Bronchial epithelial cell (primary cell): Measurements from ENCODE around the gene PPM1N. TPM values are rescaled to one million over a fixed set of nuclear protein-coding genes. Genes with fewer than 3 reads are reported as not detected.

Source experiments
- DNase-seq: peaks from one replicate; pipeline ENCODE4 v3.0.0-alpha.2; 2010; ENCODE audit warnings: low read depth
- FAIRE-seq: peaks from 2 replicates; lab custom pipeline; 2011; peaks lifted over from hg19 to GRCh38; lab: Jason Lieb, UNC
- H3K27me3 ChIP-seq: 2 replicates; pipeline ENCODE4 v1.5.1; 2011; ENCODE audit warnings: low read length; ENCODE audit not compliant: control insufficient read depth, insufficient read depth
- H3K36me3 ChIP-seq: 2 replicates; pipeline ENCODE4 v1.5.1; 2011; ENCODE audit warnings: low read length; ENCODE audit not compliant: control insufficient read depth, insufficient read depth
- H3K4me3 ChIP-seq: 2 replicates; pipeline ENCODE4 v1.5.1; 2011; ENCODE audit warnings: mild to moderate bottlenecking, low read depth, low read length, control low read depth
- CTCF ChIP-seq: IDR thresholded peaks from 2 replicates; pipeline ENCODE4 v1.5.1; 2011; ENCODE audit warnings: mild to moderate bottlenecking, moderate library complexity, low read length, control low read depth, inconsistent platforms; ENCODE audit not compliant: insufficient read depth, severe bottlenecking
- total RNA-seq: library from RNA; depleted of rRNA; stranded (reverse); fragments of >200 nt; gene quantifications from 2 replicates; pipeline ENCODE4 v1.2.1, GENCODE V29; 2014

PPM1N gene
- total RNA-seq, 1 donor from 2014 or later, result 1.6 TPM

GRCh38 chr19:45511074-45511473, 12.8 kb downstream of the PPM1N start:
- Histone ChIP-seq H3K27me3 (no peaks in the 10 kb centered on the region), H3K36me3 (peaks cover 10% of the 10 kb centered on the region), H3K4me3 (no peak overlapping the region)
- FAIRE-seq, result no peak
- DNase-seq, result no peak
- no peak for TF ChIP-seq CTCF

DNA sequence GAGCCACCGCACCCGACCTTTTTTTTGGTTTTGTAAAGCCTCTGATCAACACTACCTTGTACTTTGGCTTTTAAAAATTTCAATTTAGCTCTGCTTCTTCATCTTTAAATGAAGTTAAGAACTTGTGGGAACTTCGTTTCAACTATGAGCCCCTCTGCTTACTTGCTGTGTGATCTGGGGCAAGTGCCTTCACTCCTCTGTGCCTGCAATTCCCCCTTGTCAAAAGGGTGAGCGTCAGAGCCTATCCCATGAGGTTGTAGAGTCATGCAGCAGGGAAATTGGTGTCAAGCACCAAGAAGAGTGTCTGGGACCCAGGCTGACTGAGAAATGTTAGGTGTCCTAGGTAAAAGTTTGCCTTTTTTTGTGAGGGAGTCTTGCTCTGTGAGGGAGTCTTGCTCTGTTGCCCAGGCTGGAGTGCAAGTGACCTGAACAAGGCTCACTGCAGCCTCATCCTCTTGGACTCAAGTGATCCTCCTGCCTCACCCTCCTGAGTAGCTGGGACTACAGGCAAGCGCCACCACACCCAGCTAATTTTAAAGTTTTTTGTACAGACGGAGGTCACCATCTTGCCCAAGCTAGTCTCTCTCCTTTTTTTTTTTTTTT, 14.7 kb downstream of the PPM1N start:
- H3K4me3 ChIP-seq, result no peak overlapping the region

DNA sequence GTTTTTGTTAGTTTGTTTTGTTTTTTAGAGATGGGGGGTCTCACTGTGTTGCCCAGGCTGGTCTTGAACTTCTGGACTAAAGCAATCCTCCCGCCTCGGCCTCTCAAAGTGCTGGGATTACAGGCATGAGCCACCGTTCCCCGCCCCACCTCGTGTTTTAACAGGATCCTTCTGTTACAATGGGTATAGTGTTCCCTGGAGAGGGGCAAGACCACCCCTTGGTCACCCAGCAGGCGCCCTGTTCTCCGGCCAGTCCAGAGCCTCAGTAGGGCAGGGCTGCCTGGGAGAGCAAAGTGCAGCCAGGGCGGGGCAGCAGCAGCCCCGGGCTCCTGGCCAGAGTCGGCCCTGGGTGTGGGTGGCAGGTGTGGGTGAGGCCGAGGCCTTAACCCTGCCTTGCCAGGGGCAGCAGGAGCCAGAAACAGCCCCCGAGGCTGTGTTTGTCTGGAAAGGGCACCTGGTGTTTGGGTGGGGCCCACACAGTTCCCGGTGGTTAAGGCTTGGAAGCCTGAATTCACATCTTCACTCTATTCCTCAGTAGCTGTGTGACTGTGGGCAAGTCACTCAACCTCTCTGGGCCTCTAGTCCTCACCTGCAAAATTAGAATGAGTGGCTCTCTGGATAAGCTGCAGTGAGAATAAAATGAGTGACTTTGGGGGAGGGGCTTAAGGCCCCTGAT, 16.3 kb downstream of the PPM1N start:
- peaks cover 17% of the 10 kb centered on the region for H3K36me3 ChIP-seq
- TF ChIP-seq CTCF, result no peak
- no peak overlapping the region for H3K4me3 ChIP-seq
- no peak for FAIRE-seq
- H3K27me3 ChIP-seq, result no peaks in the 10 kb centered on the region
- DNase-seq, result no peak

More for the DNA sequence above, 14.7 kb downstream of the PPM1N start:
- no peaks in the 10 kb centered on the region for H3K27me3 ChIP-seq
- peaks cover 15% of the 10 kb centered on the region for H3K36me3 ChIP-seq
- DNase-seq, result no peak
- TF ChIP-seq CTCF, result no peak
- FAIRE-seq, result no peak

DNA sequence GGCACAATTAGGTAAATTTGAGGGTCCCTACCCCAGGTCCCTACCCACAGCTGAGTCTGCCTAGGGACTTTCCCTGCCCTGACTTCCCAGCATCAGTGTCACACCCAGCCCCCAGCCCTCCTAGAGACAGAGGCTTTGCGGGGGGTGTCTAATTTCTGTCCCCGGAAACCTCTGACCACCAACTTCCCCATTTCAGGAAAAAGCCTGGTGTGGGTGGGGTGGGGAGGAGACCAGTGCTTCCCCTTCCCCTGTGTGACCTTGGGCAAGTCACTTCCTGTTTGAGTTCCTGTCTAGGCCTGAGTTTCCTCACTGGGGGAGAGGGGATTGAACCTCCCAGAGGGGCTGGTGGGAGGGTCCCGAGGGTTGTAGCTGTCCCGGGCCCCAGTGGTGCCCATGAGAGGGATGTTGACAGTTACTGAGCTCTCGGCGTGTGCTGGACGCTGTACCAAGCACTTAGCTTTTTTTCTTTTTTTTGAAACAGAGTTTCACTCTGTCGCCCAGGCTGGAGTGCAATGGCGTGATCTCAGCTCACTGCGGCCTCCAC, 16.9 kb downstream of the PPM1N start:
- H3K4me3 ChIP-seq, result no peak overlapping the region
- no peak for TF ChIP-seq CTCF
- no peak for FAIRE-seq
- peaks cover 19% of the 10 kb centered on the region for H3K36me3 ChIP-seq
- DNase-seq, result no peak
- no peaks in the 10 kb centered on the region for H3K27me3 ChIP-seq

- FAIRE-seq (no peak), DNase-seq (no peak)
- Histone ChIP-seq H3K27me3 (no peaks in the 10 kb centered on the region), H3K4me3 (no peak overlapping the region), H3K36me3 (peaks cover 23% of the 10 kb centered on the region)
- TF ChIP-seq CTCF, result no peak
These were observed 17.7 kb downstream of the PPM1N start for GRCh38 chr19:45515807-45516401.
